GM12878 (cell line): ENCODE measurements around the gene TSHZ1. TPM values are rescaled to one million over a fixed set of nuclear protein-coding genes. Genes with fewer than 3 reads are reported as not detected.

Experiments used
- ATAC-seq: fragments of 200-7000 bp; cut with Tn5 transposase; 3 replicates; pipeline ENCODE4 v1.9.1; 2020; ENCODE audit warnings: mild to moderate bottlenecking, moderate library complexity
- BruUV-seq: library from RNA; stranded (reverse); fragments of 400-500 nt; replicated peaks from 2 replicates; lab custom pipeline; 2021; lab: Mats Ljungman, UMichigan
- CTCF ChIA-PET: fragments of 300-600 bp; sonication (Branson Sonifier 250); formaldehyde crosslinking; extraction: SDS; loops from one replicate; lab custom pipeline; 2021; ENCODE audit warnings: inconsistent platforms; lab: Yijun Ruan, JAX
- POLR2A ChIA-PET: fragments of 350-600 bp; formaldehyde crosslinking; extraction: SDS; loops from one replicate; lab custom pipeline; 2021; ENCODE audit warnings: inconsistent platforms; lab: Charles Lee
- RAD21 ChIA-PET: fragments of 300-600 bp; sonication (Branson Sonifier 250); formaldehyde crosslinking; loops from one replicate; lab custom pipeline; 2023; ENCODE audit warnings: antibody characterized with exemption; ENCODE audit not compliant: unreplicated experiment; lab: Charles Lee
- SMC1A ChIA-PET: fragments of 300-600 bp; sonication (Branson Sonifier 250); formaldehyde crosslinking; loops from one replicate; lab custom pipeline; 2023; ENCODE audit not compliant: unreplicated experiment, uncharacterized antibody; lab: Charles Lee
- DNase-seq: peaks from one replicate; pipeline ENCODE4 v3.0.0-alpha.2; 2011; ENCODE audit warnings: low read depth, low spot score
- FAIRE-seq: peaks from 3 replicates; lab custom pipeline; 2011; peaks lifted over from hg19 to GRCh38; lab: Jason Lieb, UNC
- H2AFZ ChIP-seq: 2 replicates; pipeline ENCODE4 v1.6.0; 2011; ENCODE audit warnings: low read depth, low read length, control low read depth; ENCODE audit not compliant: control insufficient read depth
- H3K27ac ChIP-seq: 2 replicates; pipeline ENCODE4 v1.5.1; 2011; ENCODE audit warnings: control low read depth; ENCODE audit not compliant: control insufficient read depth, insufficient read depth
- H3K27me3 ChIP-seq, 2 experiments: replicated peaks in 1 of 2; 2 replicates each; pipeline versions ENCODE4 v1.6.0 to v1.6.1; 2011; ENCODE audit warnings: low read length in 1 of 2; ENCODE audit not compliant: control insufficient read depth in 2 of 2, insufficient read depth in 2 of 2
- H3K36me3 ChIP-seq, 2 experiments: 2 replicates each; pipeline ENCODE4 v1.5.1; 2011; ENCODE audit warnings: low read length in 1 of 2; ENCODE audit not compliant: control insufficient read depth in 2 of 2, insufficient read depth in 2 of 2
- H3K4me1 ChIP-seq: 2 replicates; pipeline ENCODE4 v1.6.1; 2011; ENCODE audit warnings: mild to moderate bottlenecking, low read length, moderate library complexity, mixed read lengths; ENCODE audit not compliant: control insufficient read depth, insufficient read depth
- H3K4me2 ChIP-seq: 2 replicates; pipeline ENCODE4 v1.6.0; 2011; ENCODE audit warnings: control low read depth; ENCODE audit not compliant: control insufficient read depth, insufficient read depth
- H3K4me3 ChIP-seq: fragments of 200-600 bp; sonication (generic); 2 replicates; pipeline ENCODE4 v1.5.1; 2016
- H3K79me2 ChIP-seq: 2 replicates; pipeline ENCODE4 v1.6.0; 2011; ENCODE audit warnings: low read length; ENCODE audit not compliant: control insufficient read depth, insufficient read depth
- H3K9ac ChIP-seq: 2 replicates; pipeline ENCODE4 v1.8.0; 2011; ENCODE audit warnings: low read length, control low read depth, mixed read lengths; ENCODE audit not compliant: control insufficient read depth, insufficient read depth
- H3K9me3 ChIP-seq: replicated peaks from 3 replicates; pipeline ENCODE4 v1.5.1; 2011; ENCODE audit warnings: mild to moderate bottlenecking, low read length; ENCODE audit not compliant: control insufficient read depth, insufficient read depth
- H4K20me1 ChIP-seq: 2 replicates; pipeline ENCODE4 v1.6.0; 2011; ENCODE audit not compliant: control insufficient read depth, insufficient read depth
- BCL11A ChIP-seq: IDR thresholded peaks from 2 replicates; pipeline ENCODE4 v1.6.1; 2011; ENCODE audit warnings: low read depth, low read length
- BHLHE40 ChIP-seq, 2 experiments: fragments of 450-650 bp in 1 of 2; IDR thresholded peaks; 2 replicates each; pipeline ENCODE4 v1.6.1; 2011 to 2017; ENCODE audit warnings: low read depth in 2 of 2, borderline replicate concordance in 1 of 2, improper control_type of control experiment in 1 of 2, low read length in 1 of 2, mild to moderate bottlenecking in 1 of 2
- CHD4 ChIP-seq: fragments of 200-600 bp; sonication (generic); IDR thresholded peaks from 2 replicates; pipeline ENCODE4 v1.6.1; 2016; ENCODE audit warnings: mild to moderate bottlenecking
- CREB1 ChIP-seq: IDR thresholded peaks from 2 replicates; pipeline ENCODE4 v1.6.1; 2012; ENCODE audit warnings: low read depth, mild to moderate bottlenecking, inconsistent platforms
- FOXM1 ChIP-seq: IDR thresholded peaks from 2 replicates; pipeline ENCODE4 v1.6.1; 2012; ENCODE audit warnings: low read depth, mild to moderate bottlenecking, inconsistent platforms, low read length, moderate library complexity
- KDM1A ChIP-seq: fragments of 200-600 bp; sonication (generic); IDR thresholded peaks from 2 replicates; pipeline ENCODE4 v1.6.1; 2016; ENCODE audit warnings: borderline replicate concordance
- SMC3 ChIP-seq: IDR thresholded peaks from 2 replicates; pipeline ENCODE4 v1.6.1; 2011; ENCODE audit warnings: low read length, improper control_type of control experiment, borderline replicate concordance
- SREBF1 ChIP-seq: IDR thresholded peaks from 2 replicates; pipeline ENCODE4 v1.6.1; 2012; ENCODE audit warnings: mild to moderate bottlenecking, low read length
- SRF ChIP-seq, 2 experiments: IDR thresholded peaks; 2 replicates each; pipeline ENCODE4 v1.6.1; 2011; ENCODE audit warnings: low read depth in 2 of 2, low read length in 2 of 2, mild to moderate bottlenecking in 1 of 2, moderate library complexity in 1 of 2
- STAT3 ChIP-seq: IDR thresholded peaks from 2 replicates; pipeline ENCODE4 v1.6.1; 2011; ENCODE audit warnings: low read depth, low read length, improper control_type of control experiment
- ZNF622 ChIP-seq: fragments of 450-650 bp; IDR thresholded peaks from 2 replicates; pipeline ENCODE4 v1.6.1; 2017; ENCODE audit warnings: mild to moderate bottlenecking, inconsistent platforms
- WGBS: methylation state at CpG from one replicate; pipeline ENCODE4 v1.1.6; 2016; ENCODE audit warnings: low lambda C conversion rate; ENCODE audit not compliant: insufficient replicate concordance, insufficient coverage; ENCODE audit errors: missing lambda C conversion rate; 5-methylcytosine and 5-hydroxymethylcytosine counted together
- in situ Hi-C: fragments of 300-500 bp; cut with MboI; formaldehyde crosslinking; loops from 9 replicates; pipeline ENCODE4 v1.14.3; 2018; ENCODE audit warnings: mixed read lengths
- intact Hi-C: fragments of 100-400 bp; cut with micrococcal nuclease; formaldehyde crosslinking; loops from one replicate; pipeline ENCODE4 v1.14.2; 2022; ENCODE audit not compliant: unreplicated experiment
- polyA plus RNA-seq, 11 experiments: library from polyadenylated mRNA; depleted of rRNA in 4 of 11; unstranded in 6 of 11; stranded (reverse) in 5 of 11; fragments of >200 nt; fragmentation: Nextera tagmentation in 4 of 11; fragmentation: Illumina TruSeq in 1 of 11; extraction: Ambion mirVana in 4 of 11; extraction: Trizol in 1 of 11; gene quantifications; 1 replicate in 1 of 11; 2 replicates in 10 of 11; pipeline versions ENCODE4 v1.2.1 to v1.2.3, GENCODE V29; 2011 to 2016; ENCODE audit warnings: inconsistent platforms in 2 of 11, missing spikeins in 2 of 11, low read depth in 1 of 11
- total RNA-seq, 4 experiments: library from RNA; depleted of rRNA in 3 of 4; stranded (reverse); fragments of >200 nt in 3 of 4; fragmentation: Illumina TruSeq in 1 of 4; extraction: Trizol in 1 of 4; gene quantifications; 2 replicates each; pipeline versions ENCODE4 v1.2.1 to v1.2.3, GENCODE V29; 2013 to 2021
- TF ChIP-seq, protein P1 (sequence below): fragments of 450-650 bp; IDR thresholded peaks from 2 replicates; pipeline ENCODE4 v1.6.1; 2017; ENCODE audit warnings: mild to moderate bottlenecking, moderate library complexity

Gene TSHZ1
- total and polyA plus RNA-seq, 10 of the 15 experiments (the other 5 are each of a cell fraction or from before 2014, with no cell fraction given): 2.2 to 15.2 (median 5.1) TPM

DNA sequence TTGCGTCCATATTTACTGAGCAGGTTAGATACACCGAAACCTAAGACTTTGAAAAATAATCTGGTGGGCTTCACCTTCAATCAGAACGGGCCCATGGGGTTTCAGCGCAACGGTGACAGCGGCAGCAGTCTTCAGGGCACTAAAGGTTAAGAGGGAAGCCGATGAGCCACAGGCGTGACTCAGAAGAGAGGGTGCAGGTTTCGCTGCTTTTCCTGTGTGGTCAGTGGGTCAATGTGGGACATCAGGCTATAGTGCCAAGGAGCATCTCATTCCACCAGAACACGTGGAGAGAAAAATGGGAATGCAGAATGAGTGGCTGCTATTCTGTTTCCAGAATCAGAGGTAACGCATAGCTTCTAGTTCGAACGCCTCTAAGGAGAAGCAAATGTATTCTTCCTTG, 10.5 kb upstream of the TSHZ1 start:
- no peak for ATAC-seq
- CTCF ChIA-PET: no interaction called here

More for the DNA sequence above, 10.5 kb upstream of the TSHZ1 start:
- intact Hi-C loops: loop anchor here (10.0 kb wide), 4 partner anchors 205 to 1285 kb away; no protein-coding TSS in a partner anchor
- POLR2A ChIA-PET: no interaction called here
- H3K36me3 ChIP-seq: peaks cover 5 to 10% of the 10 kb centered on the region in 2 experiments
- no peaks in the 10 kb centered on the region for H3K9me3 ChIP-seq
- no peak for TF ChIP-seq BCL11A
- TF ChIP-seq CREB1: no peak
- TF ChIP-seq SREBF1: no peak
- no peak for TF ChIP-seq CHD4
- TF ChIP-seq KDM1A: no peak
- no peak for TF ChIP-seq BHLHE40 (IDR thresholded peaks at IDR 0.05; ENCODE audit: borderline replicate concordance in 1 of 2, low read depth in 2 of 2, low read length in 1 of 2)
- TF ChIP-seq ZNF622: no peak
- TF ChIP-seq, protein P1, sequence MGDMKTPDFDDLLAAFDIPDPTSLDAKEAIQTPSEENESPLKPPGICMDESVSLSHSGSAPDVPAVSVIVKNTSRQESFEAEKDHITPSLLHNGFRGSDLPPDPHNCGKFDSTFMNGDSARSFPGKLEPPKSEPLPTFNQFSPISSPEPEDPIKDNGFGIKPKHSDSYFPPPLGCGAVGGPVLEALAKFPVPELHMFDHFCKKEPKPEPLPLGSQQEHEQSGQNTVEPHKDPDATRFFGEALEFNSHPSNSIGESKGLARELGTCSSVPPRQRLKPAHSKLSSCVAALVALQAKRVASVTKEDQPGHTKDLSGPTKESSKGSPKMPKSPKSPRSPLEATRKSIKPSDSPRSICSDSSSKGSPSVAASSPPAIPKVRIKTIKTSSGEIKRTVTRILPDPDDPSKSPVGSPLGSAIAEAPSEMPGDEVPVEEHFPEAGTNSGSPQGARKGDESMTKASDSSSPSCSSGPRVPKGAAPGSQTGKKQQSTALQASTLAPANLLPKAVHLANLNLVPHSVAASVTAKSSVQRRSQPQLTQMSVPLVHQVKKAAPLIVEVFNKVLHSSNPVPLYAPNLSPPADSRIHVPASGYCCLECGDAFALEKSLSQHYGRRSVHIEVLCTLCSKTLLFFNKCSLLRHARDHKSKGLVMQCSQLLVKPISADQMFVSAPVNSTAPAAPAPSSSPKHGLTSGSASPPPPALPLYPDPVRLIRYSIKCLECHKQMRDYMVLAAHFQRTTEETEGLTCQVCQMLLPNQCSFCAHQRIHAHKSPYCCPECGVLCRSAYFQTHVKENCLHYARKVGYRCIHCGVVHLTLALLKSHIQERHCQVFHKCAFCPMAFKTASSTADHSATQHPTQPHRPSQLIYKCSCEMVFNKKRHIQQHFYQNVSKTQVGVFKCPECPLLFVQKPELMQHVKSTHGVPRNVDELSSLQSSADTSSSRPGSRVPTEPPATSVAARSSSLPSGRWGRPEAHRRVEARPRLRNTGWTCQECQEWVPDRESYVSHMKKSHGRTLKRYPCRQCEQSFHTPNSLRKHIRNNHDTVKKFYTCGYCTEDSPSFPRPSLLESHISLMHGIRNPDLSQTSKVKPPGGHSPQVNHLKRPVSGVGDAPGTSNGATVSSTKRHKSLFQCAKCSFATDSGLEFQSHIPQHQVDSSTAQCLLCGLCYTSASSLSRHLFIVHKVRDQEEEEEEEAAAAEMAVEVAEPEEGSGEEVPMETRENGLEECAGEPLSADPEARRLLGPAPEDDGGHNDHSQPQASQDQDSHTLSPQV: no peak
- no peak for TF ChIP-seq FOXM1
- TF ChIP-seq SRF (IDR thresholded peaks at IDR 0.05; ENCODE audit: low read depth in 2 of 2, low read length in 2 of 2): no peak
- no peak for TF ChIP-seq SMC3
- TF ChIP-seq STAT3: no peak
- TF ChIP-seq, all 136 proteins: peak for 0
- in situ Hi-C loops: loop anchor here (25.0 kb wide), 1 partner anchor 1912 kb away; no protein-coding TSS in a partner anchor
- H3K79me2 ChIP-seq: peaks cover 13% of the 10 kb centered on the region
- no peak overlapping the region for H3K4me2 ChIP-seq
- no peak overlapping the region for H3K27ac ChIP-seq
- FAIRE-seq (no peak), DNase-seq (no peak)
- BruUV-seq: no TSS peak
- no peak overlapping the region for H2AFZ ChIP-seq
- ChIA-PET RAD21 (no interaction called here), SMC1A (no interaction called here)
- no peak overlapping the region for H3K4me3 ChIP-seq
- no peaks in the 10 kb centered on the region for H4K20me1 ChIP-seq
- WGBS: 95% methylated on average over 13 of the region's 13 CpGs
- H3K4me1 ChIP-seq: no peaks in the 10 kb centered on the region
- no peaks in the 10 kb centered on the region for H3K27me3 ChIP-seq
- no peak overlapping the region for H3K9ac ChIP-seq
